ENCODE measurements around the gene ZEB2. TPM values are rescaled to one million over a fixed set of nuclear protein-coding genes. Genes with fewer than 3 reads are reported as not detected.

Gene ZEB2
- total RNA-seq, 1 experiment from 2014 or later, result 1.1 TPM

DNA sequence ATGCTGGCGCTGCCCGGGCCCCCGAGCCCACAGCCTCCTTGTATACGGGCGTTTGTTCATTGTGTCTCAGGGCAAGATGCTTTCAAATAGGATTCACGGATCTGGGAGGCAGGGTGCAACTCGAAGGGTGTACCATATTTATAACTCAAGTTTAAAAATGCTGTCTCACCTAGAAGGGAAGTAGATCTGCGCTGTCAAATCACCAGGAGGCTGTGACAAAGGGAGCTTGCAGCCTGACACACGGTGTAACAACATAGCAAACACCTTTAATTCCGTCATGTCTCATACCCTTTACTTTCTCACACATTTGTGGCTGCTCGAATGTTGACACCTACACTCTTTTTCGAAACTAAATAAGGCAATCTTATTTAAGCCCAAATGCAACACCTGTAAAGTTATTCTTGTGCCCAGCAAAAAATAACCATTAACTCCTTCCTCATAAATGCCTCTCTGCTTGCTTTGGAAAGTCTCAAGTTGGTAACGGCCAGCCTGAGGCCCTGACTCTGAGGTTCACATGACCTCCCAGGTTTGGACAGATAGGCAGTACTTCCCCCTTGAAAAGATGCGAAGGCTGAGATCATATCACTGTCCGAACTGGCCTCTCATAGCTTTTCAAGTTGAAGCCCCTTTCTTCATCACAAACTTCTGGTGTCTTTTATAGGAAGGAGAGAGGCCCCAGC lies 11.6 kb downstream of the ZEB2 start:
- POLR2A ChIA-PET, result no interaction called here
- in situ Hi-C loops (cut with HindIII; ENCODE audit: low pct_unique_long_range_greater_than_20kb, low sequenced_read_pairs), result no loop called here
- H3K27ac ChIP-seq (ENCODE audit: low read length), result no peak overlapping the region
- TF ChIP-seq, protein P1, sequence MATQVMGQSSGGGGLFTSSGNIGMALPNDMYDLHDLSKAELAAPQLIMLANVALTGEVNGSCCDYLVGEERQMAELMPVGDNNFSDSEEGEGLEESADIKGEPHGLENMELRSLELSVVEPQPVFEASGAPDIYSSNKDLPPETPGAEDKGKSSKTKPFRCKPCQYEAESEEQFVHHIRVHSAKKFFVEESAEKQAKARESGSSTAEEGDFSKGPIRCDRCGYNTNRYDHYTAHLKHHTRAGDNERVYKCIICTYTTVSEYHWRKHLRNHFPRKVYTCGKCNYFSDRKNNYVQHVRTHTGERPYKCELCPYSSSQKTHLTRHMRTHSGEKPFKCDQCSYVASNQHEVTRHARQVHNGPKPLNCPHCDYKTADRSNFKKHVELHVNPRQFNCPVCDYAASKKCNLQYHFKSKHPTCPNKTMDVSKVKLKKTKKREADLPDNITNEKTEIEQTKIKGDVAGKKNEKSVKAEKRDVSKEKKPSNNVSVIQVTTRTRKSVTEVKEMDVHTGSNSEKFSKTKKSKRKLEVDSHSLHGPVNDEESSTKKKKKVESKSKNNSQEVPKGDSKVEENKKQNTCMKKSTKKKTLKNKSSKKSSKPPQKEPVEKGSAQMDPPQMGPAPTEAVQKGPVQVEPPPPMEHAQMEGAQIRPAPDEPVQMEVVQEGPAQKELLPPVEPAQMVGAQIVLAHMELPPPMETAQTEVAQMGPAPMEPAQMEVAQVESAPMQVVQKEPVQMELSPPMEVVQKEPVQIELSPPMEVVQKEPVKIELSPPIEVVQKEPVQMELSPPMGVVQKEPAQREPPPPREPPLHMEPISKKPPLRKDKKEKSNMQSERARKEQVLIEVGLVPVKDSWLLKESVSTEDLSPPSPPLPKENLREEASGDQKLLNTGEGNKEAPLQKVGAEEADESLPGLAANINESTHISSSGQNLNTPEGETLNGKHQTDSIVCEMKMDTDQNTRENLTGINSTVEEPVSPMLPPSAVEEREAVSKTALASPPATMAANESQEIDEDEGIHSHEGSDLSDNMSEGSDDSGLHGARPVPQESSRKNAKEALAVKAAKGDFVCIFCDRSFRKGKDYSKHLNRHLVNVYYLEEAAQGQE (IDR thresholded peaks at IDR 0.05; ENCODE audit: insufficient read depth in 1 of 2, low read depth in 2 of 2, low read length in 1 of 2), result no peak
- TF ChIP-seq POLR2AphosphoS5 (IDR thresholded peaks at IDR 0.05; ENCODE audit: low read depth, low read length) (no peak), TCF7L2 (IDR thresholded peaks at IDR 0.05; ENCODE audit: low read depth, low read length) (no peak), CTCF (IDR thresholded peaks at IDR 0.05) (no peak), SIN3A (IDR thresholded peaks at IDR 0.05; ENCODE audit: borderline replicate concordance, insufficient read depth, low read depth, low read length) (no peak)
- no TSS peak for BruUV-seq (replicated peaks)
- intact Hi-C loops (cut with micrococcal nuclease; ENCODE audit: unreplicated experiment), result no loop called here
- no peaks in the 10 kb centered on the region for H3K9me3 ChIP-seq (ENCODE audit: control insufficient read depth, insufficient read depth, low read depth, low read length)
- no peak overlapping the region for H3K4me3 ChIP-seq (ENCODE audit: low read depth in 2 of 2, low read length in 2 of 2)
- H3K4me1 ChIP-seq (ENCODE audit: control insufficient read depth, insufficient read depth, low read length), result no peaks in the 10 kb centered on the region
- ATAC-seq, result no peak
- peaks cover 17% of the 10 kb centered on the region for H3K27me3 ChIP-seq (ENCODE audit: control insufficient read depth, insufficient read depth, low read length)
- no peak for DNase-seq (ENCODE audit: low read depth, low spot score)
- no peaks in the 10 kb centered on the region for H3K36me3 ChIP-seq (ENCODE audit: control insufficient read depth, insufficient read depth, low read length)
- CTCF ChIA-PET, result no interaction called here

- DNase-seq (ENCODE audit: low read depth, low spot score) (no peak), ATAC-seq (no peak)
- Histone ChIP-seq H3K4me3 (ENCODE audit: low read depth in 2 of 2, low read length in 2 of 2) (no peak overlapping the region), H3K27me3 (ENCODE audit: control insufficient read depth, insufficient read depth, low read length) (peaks cover 15% of the 10 kb centered on the region), H3K27ac (ENCODE audit: low read length) (no peak overlapping the region), H3K9me3 (ENCODE audit: control insufficient read depth, insufficient read depth, low read depth, low read length) (no peaks in the 10 kb centered on the region), H3K4me1 (ENCODE audit: control insufficient read depth, insufficient read depth, low read length) (no peaks in the 10 kb centered on the region), H3K36me3 (ENCODE audit: control insufficient read depth, insufficient read depth, low read length) (no peaks in the 10 kb centered on the region)
- in situ Hi-C loops (cut with HindIII; ENCODE audit: low pct_unique_long_range_greater_than_20kb, low sequenced_read_pairs) (no loop called here), intact Hi-C loops (cut with micrococcal nuclease; ENCODE audit: unreplicated experiment) (no loop called here)
- TF ChIP-seq, protein P1 (IDR thresholded peaks at IDR 0.05; ENCODE audit: insufficient read depth in 1 of 2, low read depth in 2 of 2, low read length in 1 of 2), result no peak
- no peak for TF ChIP-seq POLR2AphosphoS5 (IDR thresholded peaks at IDR 0.05; ENCODE audit: low read depth, low read length)
- TF ChIP-seq SIN3A (IDR thresholded peaks at IDR 0.05; ENCODE audit: borderline replicate concordance, insufficient read depth, low read depth, low read length), result no peak
- TF ChIP-seq TCF7L2 (IDR thresholded peaks at IDR 0.05; ENCODE audit: low read depth, low read length), result no peak
- no peak for TF ChIP-seq CTCF (IDR thresholded peaks at IDR 0.05)
- POLR2A ChIA-PET, result no interaction called here
- no TSS peak for BruUV-seq (replicated peaks)
- CTCF ChIA-PET, result no interaction called here
These were observed 12.3 kb downstream of the ZEB2 start for GRCh38 chr2:144507441-144508171.

Data from Panc1 (cell line).